GM23338 (cell line): ENCODE results near the gene APBA2.

Experiments used
- CREB1 ChIP-seq: fragments of 250-450 bp; sonication (Bioruptor Pico); IDR thresholded peaks from 2 replicates; pipeline ENCODE4 v1.5.0; 2020; ENCODE audit warnings: low read depth, mild to moderate bottlenecking, moderate library complexity
- CTCF ChIP-seq, 2 experiments: fragments of 200-600 bp in 1 of 2; sonication (generic) in 1 of 2; conservative IDR thresholded peaks; 2 replicates each; pipeline versions ENCODE4 v1.5.1 to v1.6.1; 2016 to 2017; ENCODE audit warnings: antibody characterized with exemption in 2 of 2, low read depth in 2 of 2, mild to moderate bottlenecking in 2 of 2, moderate library complexity in 1 of 2
- REST ChIP-seq: IDR thresholded peaks from one replicate; pipeline ENCODE4 v1.6.1; 2018; ENCODE audit warnings: antibody characterized with exemption; ENCODE audit not compliant: unreplicated experiment

- TF ChIP-seq REST (no peak), CTCF (conservative IDR thresholded peaks at IDR 0.05; ENCODE audit: low read depth in 2 of 2) (no peak), CREB1 (no peak)
Measured at GRCh38 chr15:28984421-28985315, 98.9 kb downstream of the APBA2 start.
